ENCODE measurements around the gene DNAH14. TPM values are rescaled to one million over a fixed set of nuclear protein-coding genes. Genes with fewer than 3 reads are reported as not detected.
"Not testable (repeated sequence)": the region's sequence is repeated elsewhere in the genome, so short reads cannot be mapped to it uniquely, and the experiment has no call there.

The DNAH14 gene
- total RNA-seq, 1 experiment from 2014 or later = 57.3 TPM

DNA sequence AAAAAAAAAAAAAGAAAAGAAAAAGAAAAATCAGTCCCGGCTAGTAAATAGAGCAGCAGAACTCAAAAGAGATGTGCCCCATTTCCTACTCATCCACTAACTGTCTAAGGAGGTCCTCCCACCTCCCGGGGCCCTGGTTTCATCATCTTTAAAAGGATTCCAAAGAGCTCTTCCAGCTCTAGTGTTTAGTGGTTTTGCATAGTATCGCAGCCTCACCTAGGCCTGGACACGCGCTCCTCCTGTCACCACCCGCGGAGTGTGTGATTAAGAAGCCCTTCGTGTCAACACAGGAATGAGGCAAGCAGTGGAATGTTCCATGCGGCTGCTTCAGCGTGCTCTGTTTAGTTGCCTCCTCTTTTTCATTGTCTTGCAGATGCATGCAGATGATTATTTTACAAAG lies 449.4 kb downstream of the DNAH14 start:
- ChIA-PET POLR2A (no interaction called here), CTCF (interaction anchor here (0.7 to 1.3 kb wide), 2 partner anchors 40 to 63 kb away, joined by 6 to 8 read pairs; no protein-coding TSS in a partner anchor)
- Mint-ChIP-seq H3K9me3 (ENCODE audit: unreplicated experiment) (no peaks in the 10 kb centered on the region), H3K4me1 (ENCODE audit: low read depth, unreplicated experiment) (peaks cover 7% of the 10 kb centered on the region), H3K36me3 (ENCODE audit: insufficient read depth, unreplicated experiment) (no peaks in the 10 kb centered on the region), H3K27me3 (ENCODE audit: insufficient read depth, unreplicated experiment) (no peaks in the 10 kb centered on the region), H3K4me3 (ENCODE audit: unreplicated experiment) (no peak overlapping the region), H3K27ac (ENCODE audit: unreplicated experiment) (no peak overlapping the region)
- TF ChIP-seq, protein P1, sequence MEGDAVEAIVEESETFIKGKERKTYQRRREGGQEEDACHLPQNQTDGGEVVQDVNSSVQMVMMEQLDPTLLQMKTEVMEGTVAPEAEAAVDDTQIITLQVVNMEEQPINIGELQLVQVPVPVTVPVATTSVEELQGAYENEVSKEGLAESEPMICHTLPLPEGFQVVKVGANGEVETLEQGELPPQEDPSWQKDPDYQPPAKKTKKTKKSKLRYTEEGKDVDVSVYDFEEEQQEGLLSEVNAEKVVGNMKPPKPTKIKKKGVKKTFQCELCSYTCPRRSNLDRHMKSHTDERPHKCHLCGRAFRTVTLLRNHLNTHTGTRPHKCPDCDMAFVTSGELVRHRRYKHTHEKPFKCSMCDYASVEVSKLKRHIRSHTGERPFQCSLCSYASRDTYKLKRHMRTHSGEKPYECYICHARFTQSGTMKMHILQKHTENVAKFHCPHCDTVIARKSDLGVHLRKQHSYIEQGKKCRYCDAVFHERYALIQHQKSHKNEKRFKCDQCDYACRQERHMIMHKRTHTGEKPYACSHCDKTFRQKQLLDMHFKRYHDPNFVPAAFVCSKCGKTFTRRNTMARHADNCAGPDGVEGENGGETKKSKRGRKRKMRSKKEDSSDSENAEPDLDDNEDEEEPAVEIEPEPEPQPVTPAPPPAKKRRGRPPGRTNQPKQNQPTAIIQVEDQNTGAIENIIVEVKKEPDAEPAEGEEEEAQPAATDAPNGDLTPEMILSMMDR (IDR thresholded peaks at IDR 0.05; ENCODE audit: insufficient read depth in 1 of 2, low read depth in 1 of 2, low read length in 1 of 2, severe bottlenecking in 1 of 2, unreplicated experiment in 1 of 2) = no peak
- BruUV-seq (replicated peaks) = no TSS peak
- intact Hi-C loops (cut with micrococcal nuclease; ENCODE audit: unreplicated experiment) = no loop called here
- Histone ChIP-seq H3K27me3 (replicated peaks; ENCODE audit: control insufficient read depth, insufficient read depth, low read length) (no peaks in the 10 kb centered on the region), H3K4me3 (ENCODE audit: low read depth, low read length) (no peak overlapping the region), H3K36me3 (ENCODE audit: control insufficient read depth, insufficient read depth, low read length) (no peaks in the 10 kb centered on the region), H3K9me3 (no peaks in the 10 kb centered on the region), H3K4me1 (no peaks in the 10 kb centered on the region)
- DNase-seq = peak; percentile 64 to 71

DNA sequence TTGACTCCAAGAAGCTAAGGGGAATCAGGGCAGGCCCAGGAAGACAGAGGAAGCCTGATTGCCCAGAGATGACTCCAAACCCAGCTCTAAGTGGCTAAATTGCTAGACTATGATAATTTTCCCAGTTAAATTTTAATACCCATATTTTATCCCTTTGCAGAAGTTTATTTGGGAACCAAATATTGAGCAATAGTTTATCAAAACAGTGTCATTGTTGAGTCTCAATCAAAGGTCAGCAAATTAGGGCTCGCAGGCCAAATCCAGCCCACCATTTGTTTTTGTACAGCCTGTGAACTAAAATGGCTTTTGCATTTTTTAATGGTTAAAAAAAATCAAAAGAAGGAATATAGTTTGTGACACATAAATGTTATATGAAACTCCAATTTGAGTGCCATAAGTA lies 451.2 kb downstream of the DNAH14 start:
- H3K27ac Mint-ChIP-seq (ENCODE audit: unreplicated experiment) = no peak overlapping the region
- TF ChIP-seq, protein P1 (IDR thresholded peaks at IDR 0.05; ENCODE audit: insufficient read depth in 1 of 2, low read depth in 1 of 2, low read length in 1 of 2, severe bottlenecking in 1 of 2, unreplicated experiment in 1 of 2) = no peak
- POLR2A ChIA-PET = no interaction called here

DNA sequence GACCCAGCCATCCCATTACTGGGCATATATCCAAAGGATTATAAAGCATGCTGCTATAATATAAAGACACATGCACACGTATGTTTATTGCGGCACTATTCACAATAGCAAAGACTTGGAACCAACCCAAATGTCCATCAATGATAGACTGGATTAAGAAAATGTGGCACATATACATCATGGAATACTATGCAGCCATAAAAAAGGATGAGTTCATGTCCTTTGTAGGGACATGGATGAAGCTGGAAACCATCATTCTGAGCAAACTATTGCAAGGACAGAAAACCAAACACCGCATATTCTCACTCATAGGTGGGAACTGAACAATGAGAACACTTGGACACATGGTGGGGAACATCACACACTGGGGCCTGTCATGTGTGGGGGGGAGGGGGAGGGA lies 457.4 kb downstream of the DNAH14 start:
- H3K27ac Mint-ChIP-seq (ENCODE audit: unreplicated experiment); H3K4me3 ChIP-seq (ENCODE audit: low read depth, low read length); H3K9me3 Mint-ChIP-seq (ENCODE audit: unreplicated experiment); BruUV-seq (replicated peaks); H3K36me3 Mint-ChIP-seq (ENCODE audit: insufficient read depth, unreplicated experiment); CTCF ChIA-PET; H3K4me1 ChIP-seq; POLR2A ChIA-PET; H3K9me3 ChIP-seq; intact Hi-C loops (cut with micrococcal nuclease; ENCODE audit: unreplicated experiment); H3K4me3 Mint-ChIP-seq (ENCODE audit: unreplicated experiment); DNase-seq; H3K36me3 ChIP-seq (ENCODE audit: control insufficient read depth, insufficient read depth, low read length); H3K27me3 Mint-ChIP-seq (ENCODE audit: insufficient read depth, unreplicated experiment); H3K4me1 Mint-ChIP-seq (ENCODE audit: low read depth, unreplicated experiment); H3K27me3 ChIP-seq (replicated peaks; ENCODE audit: control insufficient read depth, insufficient read depth, low read length): not testable (repeated sequence)

More for the DNA sequence above, 451.2 kb downstream of the DNAH14 start:
- no peak for DNase-seq
- Histone ChIP-seq H3K4me3 (ENCODE audit: low read depth, low read length) (no peak overlapping the region), H3K9me3 (no peaks in the 10 kb centered on the region), H3K36me3 (ENCODE audit: control insufficient read depth, insufficient read depth, low read length) (no peaks in the 10 kb centered on the region), H3K27me3 (replicated peaks; ENCODE audit: control insufficient read depth, insufficient read depth, low read length) (no peaks in the 10 kb centered on the region), H3K4me1 (no peaks in the 10 kb centered on the region)
- Mint-ChIP-seq H3K4me1 (ENCODE audit: low read depth, unreplicated experiment) (peaks cover 7% of the 10 kb centered on the region), H3K4me3 (ENCODE audit: unreplicated experiment) (no peak overlapping the region), H3K27me3 (ENCODE audit: insufficient read depth, unreplicated experiment) (no peaks in the 10 kb centered on the region), H3K9me3 (ENCODE audit: unreplicated experiment) (no peaks in the 10 kb centered on the region), H3K36me3 (ENCODE audit: insufficient read depth, unreplicated experiment) (no peaks in the 10 kb centered on the region)
- CTCF ChIA-PET = no interaction called here
- BruUV-seq (replicated peaks) = no TSS peak
- intact Hi-C loops (cut with micrococcal nuclease; ENCODE audit: unreplicated experiment) = no loop called here

DNA sequence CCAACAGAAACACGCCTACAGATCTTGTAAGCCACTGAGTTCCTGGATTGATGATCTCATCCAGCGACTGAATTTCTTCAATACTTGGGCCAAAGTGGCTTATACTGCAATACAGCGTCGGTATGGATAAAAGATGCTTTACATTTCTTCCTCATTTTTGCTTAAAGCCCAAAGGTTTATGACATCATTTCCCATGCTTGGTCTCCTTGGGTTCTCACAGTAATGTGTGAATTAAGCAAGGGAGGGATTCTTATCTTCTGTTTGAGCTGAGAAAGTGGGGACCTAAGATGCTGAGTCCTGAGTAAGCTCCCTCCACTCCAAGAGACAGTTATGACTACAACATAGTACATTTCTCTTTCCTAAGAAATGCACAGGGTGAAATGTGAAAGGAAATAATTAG lies 458.9 kb downstream of the DNAH14 start:
- no TSS peak for BruUV-seq (replicated peaks)
- no peak overlapping the region for H3K27ac Mint-ChIP-seq (ENCODE audit: unreplicated experiment)

More for the DNA sequence above, 458.9 kb downstream of the DNAH14 start:
- H3K36me3 ChIP-seq (ENCODE audit: control insufficient read depth, insufficient read depth, low read length) = no peaks in the 10 kb centered on the region
- no peaks in the 10 kb centered on the region for H3K4me1 ChIP-seq
- H3K36me3 Mint-ChIP-seq (ENCODE audit: insufficient read depth, unreplicated experiment) = no peaks in the 10 kb centered on the region
- no peaks in the 10 kb centered on the region for H3K27me3 ChIP-seq (replicated peaks; ENCODE audit: control insufficient read depth, insufficient read depth, low read length)
- no peak overlapping the region for H3K4me3 Mint-ChIP-seq (ENCODE audit: unreplicated experiment)
- peaks cover 8% of the 10 kb centered on the region for H3K4me1 Mint-ChIP-seq (ENCODE audit: low read depth, unreplicated experiment)
- H3K4me3 ChIP-seq (ENCODE audit: low read depth, low read length) = no peak overlapping the region
- intact Hi-C loops (cut with micrococcal nuclease; ENCODE audit: unreplicated experiment) = no loop called here
- POLR2A ChIA-PET = no interaction called here
- CTCF ChIA-PET = no interaction called here
- H3K9me3 Mint-ChIP-seq (ENCODE audit: unreplicated experiment) = no peaks in the 10 kb centered on the region
- DNase-seq = no peak
- H3K27me3 Mint-ChIP-seq (ENCODE audit: insufficient read depth, unreplicated experiment) = no peaks in the 10 kb centered on the region
- TF ChIP-seq, protein P1 (IDR thresholded peaks at IDR 0.05; ENCODE audit: insufficient read depth in 1 of 2, low read depth in 1 of 2, low read length in 1 of 2, severe bottlenecking in 1 of 2, unreplicated experiment in 1 of 2) = no peak
- no peaks in the 10 kb centered on the region for H3K9me3 ChIP-seq

Measured in Caco-2 (cell line).